ENCODE data around the gene DOCK2.

- TF ChIP-seq EP300 (IDR thresholded peaks at IDR 0.05) (no peak), POLR2A (IDR thresholded peaks at IDR 0.05) (no peak)
These were observed 21.5 kb upstream of the DOCK2 start for GRCh38 chr5:169615561-169615960.

Data from upper lobe of left lung (tissue), 4 donors.